Cortex of kidney (tissue), 1 donor: Measurements from ENCODE around the gene OPA3.
"Not testable (repeated sequence)": the region's sequence is repeated elsewhere in the genome, so short reads cannot be mapped to it uniquely, and the experiment has no call there.

Experiments
- DNase-seq: peaks from one replicate; lab custom pipeline; 2025; lab: John Stamatoyannopoulos, UW

Gene OPA3

DNA sequence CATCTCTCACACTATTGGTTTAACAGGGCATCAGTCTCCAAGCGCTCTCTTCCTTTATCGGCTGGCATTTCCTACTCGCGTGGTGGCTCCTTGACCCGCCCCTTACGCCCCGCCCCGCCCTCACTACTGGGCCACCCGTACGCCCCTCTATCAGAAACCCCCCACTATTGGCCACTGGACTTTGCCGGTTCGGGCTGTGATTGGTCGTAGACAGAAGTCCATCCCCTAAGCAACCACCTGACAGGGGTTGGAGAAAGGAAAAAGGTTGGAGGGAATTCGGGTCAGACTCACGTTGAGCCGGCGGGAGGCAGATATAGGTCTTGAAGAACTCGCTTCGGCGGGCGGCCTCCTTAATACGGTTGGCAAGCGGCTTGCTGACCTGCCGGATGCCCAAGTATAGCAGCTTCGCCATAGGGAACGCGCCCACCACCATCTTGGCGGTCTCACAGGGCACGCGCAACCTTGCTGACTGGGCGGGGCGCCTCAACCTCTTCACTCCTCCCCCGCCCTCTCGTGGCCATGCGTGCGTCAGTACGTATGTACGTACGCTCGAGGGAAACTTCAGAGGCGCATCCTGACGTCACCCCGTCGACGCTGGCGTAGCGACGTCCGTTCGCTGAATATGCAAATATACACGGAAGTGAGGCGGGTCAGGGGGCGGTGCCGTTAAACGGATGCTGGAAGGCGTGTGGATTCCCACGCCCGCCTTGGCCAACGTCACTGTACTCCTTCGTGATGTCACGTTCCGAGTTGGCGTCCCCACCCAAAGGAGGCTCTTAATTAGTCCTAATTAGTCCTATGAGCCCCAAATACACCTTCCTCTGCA is at the start of gene OPA3:
Gene OPA3, minus strand, starts transcription at position 471 of the 826 bp plus-strand sequence. Its CDS starts 38 bp downstream, at position 433.
- DNase-seq = no peak

DNA sequence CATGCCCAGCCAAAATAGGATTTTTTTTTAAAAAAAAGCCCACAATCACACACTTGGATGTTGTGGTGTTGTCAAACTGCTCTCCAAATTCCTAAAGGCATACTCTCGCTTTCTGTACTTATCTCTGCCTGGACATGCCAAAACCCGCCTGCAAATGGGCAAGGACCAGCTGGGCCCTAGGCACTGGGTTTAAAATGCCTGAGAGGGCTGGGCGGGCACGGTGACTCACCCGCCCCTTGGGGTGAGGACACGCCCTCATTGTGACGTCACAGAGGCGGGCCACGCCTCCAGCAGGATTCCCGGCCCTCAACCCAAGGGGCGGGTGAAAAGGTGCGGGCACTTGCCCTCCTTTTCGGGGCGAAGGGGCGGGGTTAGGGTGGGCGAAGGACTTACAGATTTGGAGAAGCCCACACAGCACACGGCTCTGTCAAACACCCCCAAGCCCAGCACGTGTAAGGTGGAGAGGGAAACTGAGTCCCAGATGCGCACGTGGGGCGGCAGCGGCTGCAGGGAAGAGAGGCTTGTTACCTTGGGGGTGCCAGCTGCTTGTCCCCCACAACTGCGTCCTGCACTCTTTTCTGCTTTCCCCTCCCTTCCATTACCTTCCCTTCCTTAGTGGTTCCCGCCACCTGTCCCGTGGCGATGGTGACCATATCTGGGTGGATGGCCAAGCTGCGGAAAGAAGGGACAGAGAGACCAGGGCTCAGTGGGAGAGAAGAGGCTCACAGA is 48.0 kb upstream of the OPA3 start:
- DNase-seq = no peak

- DNase-seq = no peak
Measured at GRCh38 chr19:45630463-45630862, 45.9 kb upstream of the OPA3 start.

DNA sequence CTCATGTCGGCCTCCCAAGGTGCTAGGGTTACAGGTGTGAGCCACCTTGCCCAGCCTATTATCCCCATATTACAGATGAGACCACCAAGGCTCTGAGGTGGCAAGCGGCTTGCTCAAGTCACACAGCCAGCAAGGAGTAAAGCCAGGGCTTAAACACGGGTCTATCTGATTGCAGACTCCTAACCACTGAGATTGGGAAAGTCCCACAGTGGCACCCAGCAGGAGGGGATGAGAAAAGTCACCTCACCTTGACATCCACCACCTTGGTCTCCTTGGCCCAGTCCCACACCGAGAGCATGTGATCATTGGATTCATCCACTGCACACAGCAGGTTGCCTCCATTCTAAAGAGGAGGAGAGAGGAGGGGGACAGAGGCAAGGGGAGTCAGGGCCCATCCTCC is 45.1 kb upstream of the OPA3 start:
- no peak for DNase-seq

- DNase-seq = not testable (repeated sequence)
Measured at GRCh38 chr19:45628219-45628618, 43.6 kb upstream of the OPA3 start.

DNA sequence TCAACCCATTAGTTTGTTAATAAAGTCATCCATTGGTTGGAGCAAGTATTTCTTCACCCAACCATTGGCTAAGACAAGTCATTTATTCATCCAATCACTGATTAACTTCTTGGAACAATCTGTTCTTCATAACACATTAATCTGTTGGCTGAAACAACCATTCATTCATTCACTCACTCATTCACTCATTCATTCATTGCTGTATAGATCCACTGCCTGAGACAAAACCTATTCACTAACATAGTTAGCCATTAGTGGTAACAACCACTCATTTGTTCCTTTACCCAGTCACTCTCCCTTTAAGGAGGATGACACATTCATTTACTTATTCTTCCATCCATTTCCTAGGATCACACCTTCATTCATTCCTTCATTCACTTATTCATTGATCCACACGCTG is 39.4 kb upstream of the OPA3 start:
- DNase-seq = no peak

GRCh38 chr19:45621976-45622503 is 37.4 kb upstream of the OPA3 start:
- DNase-seq = no peak

GRCh38 chr19:45621389-45621788 is 36.8 kb upstream of the OPA3 start:
- DNase-seq = no peak

DNA sequence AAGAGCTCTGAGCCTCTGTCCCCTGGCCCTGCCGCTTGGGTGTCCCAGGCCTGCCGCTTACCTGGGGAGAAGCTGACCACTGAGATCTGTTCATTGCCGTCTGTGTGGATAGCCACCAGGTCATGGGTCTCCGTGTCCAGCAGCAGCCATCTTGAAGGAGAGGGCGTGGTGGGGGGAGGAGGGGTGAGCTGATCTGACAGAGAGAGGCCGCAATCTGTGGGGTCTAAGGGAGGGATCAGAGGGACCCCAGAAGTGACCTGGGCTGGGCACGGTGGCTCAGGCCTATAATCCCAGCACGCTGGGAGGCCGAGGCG is 32.1 kb upstream of the OPA3 start:
- no peak for DNase-seq

DNA sequence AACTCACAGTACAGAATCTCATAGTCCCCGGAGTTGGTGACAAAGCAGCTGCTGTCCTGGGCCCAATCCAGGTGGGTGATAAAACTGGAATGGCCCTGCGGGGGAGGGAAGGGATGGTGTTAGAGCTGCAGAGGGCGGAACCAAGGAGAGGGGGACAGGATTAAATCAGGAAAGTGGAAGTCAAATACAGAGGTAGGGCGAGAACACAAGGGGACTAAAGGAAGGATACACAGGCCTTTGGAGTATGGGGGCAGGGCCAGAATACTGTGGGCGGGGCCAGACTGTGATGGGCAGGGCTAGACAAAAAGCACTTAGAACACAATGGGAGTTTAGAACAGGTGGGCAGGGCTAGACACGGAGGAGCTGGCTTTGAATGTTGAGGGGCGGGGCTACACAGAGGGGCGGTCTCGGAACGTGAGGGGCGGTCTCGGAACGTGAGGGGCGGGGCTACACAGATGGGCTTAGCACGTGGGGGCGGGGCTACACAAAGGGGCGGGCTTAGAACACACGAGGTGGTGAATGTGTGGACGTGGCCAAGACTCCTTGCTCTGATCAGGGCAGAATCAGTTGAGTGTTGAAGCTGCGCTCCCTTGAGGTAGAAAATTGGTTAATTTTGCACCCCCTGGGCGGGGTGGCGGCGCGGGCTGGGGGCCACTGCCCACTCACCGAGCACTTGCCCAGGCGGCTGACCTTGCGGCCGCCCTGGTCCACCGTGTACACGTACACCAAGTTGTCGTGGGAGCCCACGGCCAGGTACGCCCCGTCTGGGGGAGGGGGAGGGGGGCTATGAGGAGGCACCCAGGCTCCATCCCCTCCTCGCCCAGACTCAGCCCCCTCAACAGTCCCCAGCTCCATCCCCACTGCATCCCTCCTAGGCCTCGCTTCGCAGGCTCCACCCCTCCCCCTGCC is 31.4 kb upstream of the OPA3 start:
- no peak for DNase-seq

- DNase-seq = not testable (repeated sequence)
Measured at GRCh38 chr19:45615056-45615455, 30.5 kb upstream of the OPA3 start.

DNA sequence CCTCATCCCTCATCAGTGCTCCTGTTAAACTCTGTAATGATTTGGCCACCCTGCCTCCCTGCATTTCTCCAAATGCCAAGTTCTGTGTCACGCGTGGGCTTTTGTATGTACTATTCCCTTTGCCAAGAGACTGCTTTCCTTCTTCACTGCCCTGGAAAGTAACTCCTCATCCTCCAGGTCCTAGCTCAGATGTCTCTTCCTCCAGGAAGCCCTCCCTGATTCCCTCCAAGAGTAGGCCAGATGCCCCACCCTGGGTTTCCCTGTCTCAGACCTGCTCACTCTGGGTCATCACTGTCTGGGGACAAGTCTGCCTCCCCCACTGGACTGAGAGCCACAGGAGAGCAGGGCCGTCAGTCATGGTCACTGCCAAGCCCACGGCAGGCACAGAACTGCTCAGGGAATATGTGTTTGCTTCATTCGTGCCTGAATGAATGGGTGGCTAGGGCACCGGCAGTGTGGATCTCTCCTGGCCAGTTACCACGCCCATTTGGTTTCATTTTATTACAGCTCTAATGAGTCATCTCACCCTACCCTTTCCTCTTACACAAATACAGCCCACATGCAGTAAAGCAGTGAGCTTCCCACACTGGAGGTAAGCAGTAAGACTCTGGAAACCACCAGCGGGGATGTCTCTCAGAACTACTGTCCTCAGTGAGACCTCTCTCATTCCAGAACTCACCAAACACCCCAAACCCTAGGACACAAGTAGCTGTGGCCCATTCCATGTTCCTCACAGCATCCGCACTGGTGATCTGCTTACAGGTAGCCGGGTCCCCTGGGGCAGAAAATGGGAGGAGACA is 29.5 kb upstream of the OPA3 start:
- no peak for DNase-seq

GRCh38 chr19:45608948-45609347 is 24.3 kb upstream of the OPA3 start:
- no peak for DNase-seq

DNA sequence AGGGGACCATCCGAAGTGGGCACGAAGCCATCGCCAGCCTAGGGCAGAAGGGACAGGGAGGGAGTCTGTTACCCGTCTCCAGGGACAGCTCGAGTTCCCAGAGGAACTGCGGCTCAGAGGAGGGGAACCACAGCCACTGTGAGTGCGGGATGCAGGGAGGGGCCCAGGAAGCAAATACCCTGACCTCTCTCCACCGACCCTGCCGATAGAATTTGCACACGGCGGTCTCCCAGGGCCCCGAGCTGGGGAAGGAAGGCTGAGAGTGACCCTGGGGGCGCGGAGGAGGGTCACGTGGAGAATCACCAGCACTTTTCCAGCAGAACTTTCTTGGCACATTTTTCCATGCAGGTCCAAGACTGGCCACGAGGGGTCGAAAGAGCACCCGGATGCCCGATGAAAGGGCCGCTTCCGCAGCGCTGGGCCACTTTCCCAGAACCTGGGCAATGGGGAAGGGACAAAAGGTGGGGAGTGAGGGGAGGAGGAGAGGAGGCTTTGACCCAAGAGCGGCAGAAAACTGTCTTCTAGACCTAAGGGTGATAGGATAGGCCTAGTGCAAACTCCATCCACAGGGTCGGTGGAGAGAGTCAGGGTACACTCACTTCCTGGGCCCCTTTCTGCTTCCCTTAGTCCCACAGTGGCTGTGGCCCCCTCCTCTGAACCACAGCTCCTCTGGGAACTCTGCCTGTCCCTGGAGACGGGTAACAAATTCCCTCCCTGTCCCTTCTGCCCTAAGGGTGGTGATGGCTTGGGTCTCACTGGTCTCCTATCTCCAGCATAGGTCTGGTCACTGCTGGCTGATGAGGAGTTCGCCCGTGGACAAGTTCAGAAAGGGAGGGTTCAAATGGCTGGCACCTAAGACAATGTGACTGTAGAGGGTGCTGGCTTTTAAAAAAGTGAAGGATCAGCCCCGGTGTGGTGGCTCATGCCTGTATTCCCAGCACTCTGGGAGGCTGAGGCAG is 22.7 kb upstream of the OPA3 start:
- DNase-seq = no peak

- DNase-seq = no peak
Measured at GRCh38 chr19:45601524-45602374, 17.1 kb upstream of the OPA3 start, which contains the start of gene GPR4. TSS of gene GPR4 (minus strand) at chr19:45602212. CDS start at chr19:45591866, 10,346 bp downstream.

- no peak for DNase-seq
Measured at GRCh38 chr19:45601115-45601514, 16.5 kb upstream of the OPA3 start.

DNA sequence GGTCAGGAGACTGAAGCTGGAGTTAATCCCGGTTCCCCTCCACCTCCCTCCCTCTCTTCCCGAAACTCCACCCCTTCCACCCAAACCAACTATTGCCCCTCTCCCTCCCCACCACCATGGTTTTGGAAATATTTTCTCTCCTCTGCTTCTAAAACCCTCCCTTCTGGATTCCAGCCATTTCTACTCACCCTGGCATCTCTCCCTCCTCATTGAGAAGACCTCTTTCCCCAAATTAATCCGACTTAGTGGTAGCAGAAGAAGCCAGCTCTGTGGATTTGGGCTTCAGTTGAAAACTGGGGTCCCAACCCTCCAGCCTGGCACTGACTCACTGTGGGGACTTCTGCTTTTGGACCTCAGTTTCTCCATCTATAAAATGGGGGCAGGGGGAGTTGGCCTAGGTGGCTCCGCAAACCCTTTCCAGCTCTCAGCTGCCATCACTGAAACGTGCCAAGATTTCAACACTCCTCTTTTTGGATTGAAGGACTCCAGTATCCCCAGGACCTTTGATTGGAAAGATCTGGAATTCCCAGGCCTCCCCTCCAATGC is 15.8 kb upstream of the OPA3 start:
- DNase-seq = no peak

GRCh38 chr19:45599286-45599685 is 14.7 kb upstream of the OPA3 start:
- DNase-seq = no peak
